Esophagus squamous epithelium (tissue), 5 donors: Measurements from ENCODE around the gene STEAP1B. TPM values are rescaled to one million over a fixed set of nuclear protein-coding genes. Genes with fewer than 3 reads are reported as not detected.
"Not testable (repeated sequence)": the region's sequence is repeated elsewhere in the genome, so short reads cannot be mapped to it uniquely, and the experiment has no call there.

ENCODE experiments used
- DNase-seq: peaks from one replicate; lab custom pipeline; 2025; lab: John Stamatoyannopoulos, UW
- H3K27ac ChIP-seq, 4 donors: fragments of 200-600 bp; sonication (generic); one replicate each; pipeline ENCODE4 v1.5.1; 2016 to 2019; ENCODE audit warnings: mild to moderate bottlenecking in 1 of 4
- H3K27me3 ChIP-seq, 4 donors: fragments of 200-600 bp; sonication (generic); 1 replicate in 3 of 4; 2 replicates in 1 of 4; pipeline versions ENCODE4 v1.5.1 to v1.6.0; 2017 to 2021; ENCODE audit warnings: antibody characterized with exemption in 1 of 4
- H3K36me3 ChIP-seq, 3 donors: fragments of 200-600 bp; sonication (generic); one replicate each; pipeline ENCODE4 v1.5.1; 2016 to 2019
- H3K4me1 ChIP-seq, 3 donors: fragments of 200-600 bp; sonication (generic); one replicate each; pipeline ENCODE4 v1.5.1; 2017 to 2019
- H3K4me3 ChIP-seq, 4 donors: fragments of 200-600 bp; sonication (generic); 1 replicate in 3 of 4; 2 replicates in 1 of 4; pipeline ENCODE4 v1.5.1; 2016 to 2019; ENCODE audit warnings: mild to moderate bottlenecking in 2 of 4, moderate library complexity in 1 of 4
- H3K9me3 ChIP-seq, 3 donors: fragments of 200-600 bp; sonication (generic); one replicate each; pipeline ENCODE4 v1.5.1; 2016 to 2019
- WGBS, 2 donors: methylation state at CpG; one replicate each; pipeline ENCODE4 v1.1.5; 2018; 5-methylcytosine and 5-hydroxymethylcytosine counted together
- intact Hi-C: fragments of 100-400 bp; cut with DNase I; formaldehyde crosslinking; loops from one replicate; pipeline ENCODE4 v1.15.0; 2022
- total RNA-seq, 4 donors: library from RNA; depleted of rRNA; stranded (reverse); fragments of >200 nt; gene quantifications; one replicate each; pipeline ENCODE4 v1.1.0, GENCODE V29; 2016
- TF ChIP-seq, protein P1 (sequence below), 6 experiments: fragments of 450-650 bp in 4 of 6; fragments of 200-600 bp in 2 of 6; sonication (generic) in 2 of 6; IDR thresholded peaks; one replicate each; pipeline ENCODE4 v1.5.1; 2016 to 2019; ENCODE audit warnings: antibody characterized with exemption in 6 of 6, mild to moderate bottlenecking in 4 of 6, moderate library complexity in 4 of 6
- donor health status: DM: yes; HTN: yes; CAD: no.

The STEAP1B gene
- total RNA-seq, 4 donors from 2014 or later, result 0.29 to 13.1 (median 0.69) TPM

DNA sequence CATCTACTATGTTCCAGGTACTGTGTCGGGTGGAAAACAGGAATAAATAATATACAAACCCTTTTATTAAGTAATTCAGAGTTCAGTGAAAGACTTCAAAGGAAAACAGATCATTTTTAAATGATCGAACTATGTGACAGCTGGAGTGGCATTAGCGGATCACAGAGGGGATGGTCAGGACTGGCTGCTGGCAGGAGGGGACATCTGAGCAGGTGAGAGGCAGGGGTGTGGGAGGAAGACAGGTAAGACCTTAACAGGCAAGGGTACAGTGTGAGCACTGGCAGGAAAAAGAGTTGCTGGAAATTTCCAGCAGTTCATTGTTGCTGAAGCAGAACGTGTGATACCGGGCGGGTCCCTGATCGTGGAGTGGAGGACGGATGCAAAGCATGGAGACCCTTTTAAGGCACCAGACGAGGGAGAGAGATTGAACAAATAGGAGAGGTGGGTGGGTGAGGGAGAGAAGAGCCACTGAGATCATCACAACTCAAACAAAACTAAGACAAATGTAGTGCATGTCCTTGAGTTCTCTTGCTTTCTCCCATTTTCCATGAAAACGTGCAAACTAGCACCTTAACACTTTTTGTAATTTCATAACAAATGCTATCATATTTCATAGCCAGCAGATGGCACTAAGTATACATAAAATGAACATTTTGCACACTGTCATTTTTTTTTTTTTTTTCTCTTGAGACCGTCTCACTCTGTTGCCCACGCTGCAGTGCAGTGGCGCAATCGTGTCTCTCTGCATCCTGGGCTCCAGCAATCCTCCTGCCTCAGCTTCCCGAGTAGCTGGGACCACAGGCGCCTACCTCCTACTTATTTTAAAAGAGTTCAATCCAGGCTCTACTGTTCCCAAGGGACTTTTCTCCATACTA lies 23.7 kb upstream of the STEAP1B start:
- H3K4me1 ChIP-seq, DNase-seq, H3K9me3 ChIP-seq, H3K36me3 ChIP-seq, H3K4me3 ChIP-seq, intact Hi-C loops, H3K27ac ChIP-seq: not testable (repeated sequence)
- TF ChIP-seq, protein P1, sequence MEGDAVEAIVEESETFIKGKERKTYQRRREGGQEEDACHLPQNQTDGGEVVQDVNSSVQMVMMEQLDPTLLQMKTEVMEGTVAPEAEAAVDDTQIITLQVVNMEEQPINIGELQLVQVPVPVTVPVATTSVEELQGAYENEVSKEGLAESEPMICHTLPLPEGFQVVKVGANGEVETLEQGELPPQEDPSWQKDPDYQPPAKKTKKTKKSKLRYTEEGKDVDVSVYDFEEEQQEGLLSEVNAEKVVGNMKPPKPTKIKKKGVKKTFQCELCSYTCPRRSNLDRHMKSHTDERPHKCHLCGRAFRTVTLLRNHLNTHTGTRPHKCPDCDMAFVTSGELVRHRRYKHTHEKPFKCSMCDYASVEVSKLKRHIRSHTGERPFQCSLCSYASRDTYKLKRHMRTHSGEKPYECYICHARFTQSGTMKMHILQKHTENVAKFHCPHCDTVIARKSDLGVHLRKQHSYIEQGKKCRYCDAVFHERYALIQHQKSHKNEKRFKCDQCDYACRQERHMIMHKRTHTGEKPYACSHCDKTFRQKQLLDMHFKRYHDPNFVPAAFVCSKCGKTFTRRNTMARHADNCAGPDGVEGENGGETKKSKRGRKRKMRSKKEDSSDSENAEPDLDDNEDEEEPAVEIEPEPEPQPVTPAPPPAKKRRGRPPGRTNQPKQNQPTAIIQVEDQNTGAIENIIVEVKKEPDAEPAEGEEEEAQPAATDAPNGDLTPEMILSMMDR (IDR thresholded peaks at IDR 0.05), result peak in 1 of 6 experiments; percentile 35
- H3K27me3 ChIP-seq, result peaks cover 0 to 13% (median 0%) of the 10 kb centered on the region in 4 donors
- whole genome bisulfite sequencing, 2 donors, result 24 to 32% methylated on average over 16 of the region's 16 CpGs

DNA sequence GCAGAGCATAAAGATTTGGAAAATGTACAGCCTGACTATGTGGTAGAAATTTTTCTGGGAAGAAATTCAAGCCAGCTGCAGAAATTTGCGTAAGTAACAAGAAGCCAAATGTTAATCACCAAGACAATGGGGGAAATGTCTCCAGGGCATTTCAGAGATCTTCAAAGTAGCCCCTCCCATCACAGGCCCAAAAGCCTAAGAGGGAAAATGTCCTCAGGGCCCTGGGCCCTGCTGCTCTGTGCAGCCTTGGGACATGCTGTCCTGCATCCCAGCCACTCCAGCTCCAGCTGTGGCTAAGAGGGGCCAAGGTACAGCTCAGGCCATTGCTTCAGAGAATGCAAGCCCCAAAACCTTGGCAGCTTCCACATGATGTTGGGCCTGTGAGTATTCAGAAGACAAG lies 19.6 kb upstream of the STEAP1B start:
- H3K4me3 ChIP-seq, DNase-seq, intact Hi-C loops, H3K36me3 ChIP-seq, H3K9me3 ChIP-seq, H3K27ac ChIP-seq, H3K4me1 ChIP-seq: not testable (repeated sequence)
- peaks cover 0 to 11% (median 0%) of the 10 kb centered on the region in 4 donors for H3K27me3 ChIP-seq
- WGBS, 2 donors, result 24 to 67% methylated on average over 1 of the region's 1 CpG

DNA sequence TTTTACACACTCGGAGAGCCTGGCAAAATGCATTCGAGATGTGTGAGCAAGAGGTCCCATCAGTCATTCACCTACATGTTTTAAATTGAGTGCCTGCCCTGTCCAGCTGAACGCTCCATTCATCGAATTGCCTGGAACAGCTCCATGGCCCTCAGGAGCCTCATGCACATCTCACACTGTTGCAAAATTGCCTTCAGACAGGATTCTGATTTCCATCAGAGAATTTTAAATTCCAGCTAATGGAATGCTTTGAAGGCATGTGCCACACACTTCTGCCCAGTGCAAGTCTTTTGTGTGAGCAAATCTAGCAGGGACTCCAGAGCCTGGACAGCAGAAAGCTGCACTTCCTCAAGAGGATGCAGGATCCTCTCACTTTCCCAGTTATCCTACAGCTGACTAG lies 17.0 kb upstream of the STEAP1B start:
- H3K4me1 ChIP-seq, intact Hi-C loops: not testable (repeated sequence)
- WGBS, 2 donors, result 77 to 88% methylated on average over 4 of the region's 4 CpGs

GRCh38 chr7:22514963-22515362 lies 15.0 kb upstream of the STEAP1B start:
- H3K9me3 ChIP-seq, H3K4me1 ChIP-seq, H3K27me3 ChIP-seq, intact Hi-C loops, H3K4me3 ChIP-seq, H3K27ac ChIP-seq, DNase-seq, H3K36me3 ChIP-seq: not testable (repeated sequence)
- 93 to 100% methylated on average over 1 of the region's 1 CpG for whole genome bisulfite sequencing, 2 donors

More for the DNA sequence above, 17.0 kb upstream of the STEAP1B start:
- DNase-seq, H3K4me3 ChIP-seq, H3K9me3 ChIP-seq, H3K36me3 ChIP-seq, H3K27ac ChIP-seq, H3K27me3 ChIP-seq: not testable (repeated sequence)

GRCh38 chr7:22507320-22507719 lies 7.3 kb upstream of the STEAP1B start:
- H3K27ac ChIP-seq, intact Hi-C loops, H3K4me3 ChIP-seq, H3K27me3 ChIP-seq, DNase-seq, H3K36me3 ChIP-seq, H3K9me3 ChIP-seq, H3K4me1 ChIP-seq: not testable (repeated sequence)
- WGBS, 2 donors, result 86 to 100% methylated on average over 2 to 3 of the region's 3 CpGs

- H3K9me3 ChIP-seq, H3K36me3 ChIP-seq, H3K27ac ChIP-seq, intact Hi-C loops, DNase-seq, H3K4me1 ChIP-seq, H3K4me3 ChIP-seq, H3K27me3 ChIP-seq: not testable (repeated sequence)
- WGBS, 2 donors, result 69 to 75% methylated on average over 6 to 8 of the region's 9 CpGs
Observed at GRCh38 chr7:22506316-22507020, 6.5 kb upstream of the STEAP1B start.

GRCh38 chr7:22504519-22504918 lies 4.5 kb upstream of the STEAP1B start:
- H3K27me3 ChIP-seq, intact Hi-C loops, H3K9me3 ChIP-seq, H3K36me3 ChIP-seq, H3K4me3 ChIP-seq, H3K27ac ChIP-seq, DNase-seq, H3K4me1 ChIP-seq: not testable (repeated sequence)
- WGBS, 2 donors, result 38 to 50% methylated on average over 3 of the region's 3 CpGs

DNA sequence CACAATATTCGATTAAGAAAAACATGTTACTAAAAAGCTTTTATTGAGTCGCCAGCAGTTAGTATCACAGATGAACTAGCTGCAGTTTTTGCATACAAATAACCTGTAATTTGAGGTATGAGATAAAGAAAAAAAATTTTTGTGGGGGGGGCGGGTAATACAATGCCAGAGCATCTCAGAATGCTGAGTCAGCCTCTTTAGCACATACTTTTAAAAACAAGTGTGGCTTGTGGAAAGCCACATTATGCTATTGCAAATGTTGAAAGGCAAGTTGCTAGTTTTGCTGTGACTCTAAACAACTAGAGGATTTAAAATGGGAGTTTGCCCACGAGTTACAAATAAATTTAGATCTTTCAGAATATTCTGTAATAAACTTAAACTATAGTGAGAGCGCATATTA lies 2.1 kb upstream of the STEAP1B start:
- H3K4me3 ChIP-seq, H3K27ac ChIP-seq, H3K27me3 ChIP-seq, intact Hi-C loops, H3K4me1 ChIP-seq, H3K36me3 ChIP-seq, H3K9me3 ChIP-seq, DNase-seq: not testable (repeated sequence)
- 54 to 56% methylated on average over 5 of the region's 5 CpGs for WGBS, 2 donors
